Fibroblast of skin of right biceps (primary cell): Measurements from ENCODE around the gene PDF.

Experiments
- DNase-seq: peaks from one replicate; pipeline ENCODE4 v3.0.0-alpha.2; 2013

PDF gene

GRCh38 chr16:69338557-69339288, 8.3 kb upstream of the PDF start:
- no peak for DNase-seq

DNA sequence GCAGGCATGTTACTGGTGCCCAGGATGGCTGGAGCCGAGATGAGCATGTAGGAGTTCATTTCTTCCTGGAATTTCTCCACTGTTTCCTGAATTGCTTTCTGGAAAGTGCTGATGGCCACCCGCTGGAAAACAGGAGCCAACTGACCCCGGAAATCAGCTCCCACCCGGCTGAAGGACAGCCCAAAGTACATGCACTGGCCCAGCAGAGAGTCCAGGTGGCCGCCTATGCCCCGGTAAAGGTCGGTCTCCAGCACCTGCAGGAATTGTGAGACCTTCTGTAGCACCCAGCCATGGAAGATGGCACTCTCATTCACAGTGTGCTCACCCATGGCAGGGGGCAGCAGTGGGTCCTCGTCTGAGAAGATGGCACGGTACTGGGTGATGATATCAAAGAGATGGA, 4.3 kb upstream of the PDF start:
- DNase-seq: no peak

DNA sequence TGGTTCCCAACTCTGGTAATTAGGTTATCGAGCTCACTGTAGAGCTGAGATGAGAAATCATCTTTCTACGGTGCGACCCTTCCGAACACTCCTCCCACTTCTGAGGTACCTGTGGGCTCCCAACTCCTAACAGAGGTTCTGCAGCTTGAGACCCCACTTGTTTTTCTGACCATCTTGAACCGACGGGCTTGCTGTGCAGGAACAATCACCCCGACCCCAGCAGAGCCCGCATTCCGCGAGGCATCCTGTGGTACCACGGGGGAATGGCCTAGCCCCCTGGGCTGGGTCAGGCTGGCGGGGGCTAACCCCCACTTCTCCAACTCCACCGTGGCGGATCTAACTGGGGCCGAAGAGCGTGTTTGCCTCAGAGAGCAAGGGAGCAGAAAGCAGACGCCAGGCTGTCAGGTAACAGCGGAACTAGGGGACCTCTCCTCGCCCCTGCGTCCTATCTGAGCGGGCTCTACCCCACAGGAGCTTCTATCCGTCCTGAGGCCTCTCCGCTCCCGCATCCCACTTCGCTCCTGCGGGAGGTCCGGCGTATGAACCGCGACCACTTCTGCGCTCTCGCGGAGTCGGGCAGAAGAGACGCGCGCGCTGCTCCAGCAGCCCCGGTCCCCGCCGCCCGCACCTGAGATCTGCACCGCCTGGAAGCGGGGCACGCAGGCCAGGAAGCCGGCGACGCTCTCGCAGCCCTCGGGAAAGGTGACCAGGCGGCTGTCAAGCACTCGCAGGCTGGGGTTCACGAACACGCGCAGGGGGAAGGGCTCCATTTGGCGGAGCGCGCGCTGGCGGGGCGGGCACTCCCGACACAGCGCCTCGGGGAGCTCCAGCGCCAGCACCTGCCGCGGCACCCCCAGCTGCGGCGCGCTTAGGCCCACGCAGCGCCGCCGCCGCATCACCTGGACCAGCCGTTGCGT, 761 bp downstream of the PDF start:
- DNase-seq: no peak

DNA sequence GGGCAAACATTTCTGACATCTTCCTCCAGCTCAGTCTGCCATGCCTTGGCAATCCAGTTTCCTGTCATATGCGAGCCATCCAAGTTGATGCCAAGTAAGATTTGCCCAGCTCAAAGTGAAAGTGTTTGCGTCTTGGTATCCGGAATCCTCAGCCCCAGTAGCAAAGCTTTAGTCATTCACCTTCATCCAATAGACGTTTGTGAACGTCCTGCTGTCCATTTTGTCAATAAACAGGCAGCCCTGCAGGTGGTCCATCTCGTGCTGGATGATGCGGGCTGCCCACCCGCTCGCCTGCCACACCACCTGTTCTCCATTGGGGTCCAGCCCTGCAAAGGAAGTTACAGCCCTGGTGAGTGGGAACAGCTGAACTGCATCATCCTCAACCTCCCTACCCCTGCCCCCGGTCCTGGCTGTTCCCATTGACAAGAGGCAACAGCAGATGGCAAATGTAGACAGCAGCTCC, 1.5 kb downstream of the PDF start:
- no peak for DNase-seq

DNA sequence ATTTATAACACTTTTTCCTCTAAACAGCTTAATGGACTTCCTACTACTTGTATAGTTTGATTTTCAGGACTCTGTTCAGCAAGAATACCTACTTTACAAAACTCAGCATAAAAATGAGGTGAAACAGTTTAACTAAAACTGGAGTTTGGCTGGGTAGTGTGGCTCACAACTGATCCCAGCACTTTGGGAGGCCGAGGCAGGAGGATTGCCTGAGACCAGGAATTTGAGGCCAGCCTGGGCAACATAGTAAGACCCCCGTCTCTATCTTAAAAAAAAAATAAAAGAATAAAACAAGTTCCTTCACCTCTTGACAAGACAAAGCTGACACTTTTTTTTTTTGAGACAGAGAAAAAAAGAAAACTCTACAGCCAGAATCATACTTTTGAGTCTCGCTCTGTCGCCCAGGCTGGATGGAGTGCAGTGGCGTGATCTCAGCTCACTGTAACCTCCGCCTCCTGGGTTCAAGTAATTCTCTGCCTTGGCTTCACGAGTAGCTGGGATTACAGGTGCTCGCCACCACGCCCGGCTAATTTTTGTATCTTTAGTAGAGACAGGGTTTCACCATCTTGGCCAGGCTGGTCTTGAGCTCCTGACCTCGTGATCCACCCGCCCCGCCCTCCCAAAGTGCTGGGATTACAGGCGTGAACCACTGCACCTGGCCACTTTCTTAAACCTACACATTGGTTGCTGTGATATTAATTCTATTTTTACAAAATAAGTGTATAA, 2.6 kb downstream of the PDF start:
- DNase-seq: no peak

DNA sequence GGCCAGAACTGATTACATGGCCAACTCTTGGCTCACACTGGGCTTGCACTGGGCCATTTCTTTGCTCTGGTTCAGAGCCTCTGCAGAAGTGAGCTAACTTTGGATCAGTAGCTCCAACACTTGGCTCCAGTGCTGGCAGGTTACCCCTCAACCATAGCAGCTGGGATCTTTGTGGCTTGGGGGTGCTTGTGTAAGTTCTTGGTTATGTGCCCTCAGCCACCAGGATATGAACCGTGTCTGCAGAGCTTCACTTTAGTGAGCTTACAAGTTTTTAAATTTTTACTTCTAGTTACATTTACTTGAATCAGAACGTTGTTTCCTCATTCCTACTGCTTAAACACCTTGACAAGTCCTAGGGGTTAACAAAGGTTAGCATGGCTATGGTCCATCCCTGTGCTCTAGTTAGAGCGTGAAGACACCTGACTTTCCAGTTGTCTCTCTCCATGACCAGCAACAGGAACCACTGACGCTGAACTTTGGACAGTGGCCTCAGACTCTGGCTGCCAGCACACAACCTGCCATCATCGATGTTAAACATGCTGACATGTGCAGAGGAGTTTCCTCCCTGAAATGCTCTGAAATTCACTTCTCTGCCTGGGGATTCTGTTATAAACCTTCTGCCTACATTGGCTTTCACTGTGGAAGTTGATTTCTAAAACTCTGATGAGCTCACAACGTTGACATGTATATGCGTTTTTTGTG, 4.1 kb downstream of the PDF start:
- DNase-seq: no peak

DNA sequence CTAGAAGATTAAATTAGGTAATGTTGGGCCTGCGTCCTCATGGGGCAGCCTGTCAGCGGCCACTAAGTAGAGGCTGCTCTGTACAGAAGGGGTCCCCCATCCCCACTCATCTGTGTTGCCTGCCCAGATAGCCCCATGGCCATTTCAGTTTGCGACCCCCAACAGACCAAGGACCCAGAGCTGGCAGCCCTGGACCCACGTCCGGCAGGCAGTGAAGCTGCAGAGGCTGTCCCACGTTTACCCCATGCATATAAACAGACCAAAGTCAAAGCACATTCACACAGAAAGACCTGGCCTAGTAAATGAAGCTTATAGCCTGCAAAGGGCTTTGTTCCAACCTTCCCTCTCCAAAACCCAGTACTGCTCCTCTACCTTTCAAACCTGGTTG, 4.6 kb downstream of the PDF start:
- no peak for DNase-seq

GRCh38 chr16:69324585-69325253, 5.7 kb downstream of the PDF start:
- no peak for DNase-seq

- DNase-seq: no peak
Measured at GRCh38 chr16:69324013-69324531, 6.3 kb downstream of the PDF start.

- no peak for DNase-seq
Measured at GRCh38 chr16:69323415-69323814, 7.0 kb downstream of the PDF start.

DNA sequence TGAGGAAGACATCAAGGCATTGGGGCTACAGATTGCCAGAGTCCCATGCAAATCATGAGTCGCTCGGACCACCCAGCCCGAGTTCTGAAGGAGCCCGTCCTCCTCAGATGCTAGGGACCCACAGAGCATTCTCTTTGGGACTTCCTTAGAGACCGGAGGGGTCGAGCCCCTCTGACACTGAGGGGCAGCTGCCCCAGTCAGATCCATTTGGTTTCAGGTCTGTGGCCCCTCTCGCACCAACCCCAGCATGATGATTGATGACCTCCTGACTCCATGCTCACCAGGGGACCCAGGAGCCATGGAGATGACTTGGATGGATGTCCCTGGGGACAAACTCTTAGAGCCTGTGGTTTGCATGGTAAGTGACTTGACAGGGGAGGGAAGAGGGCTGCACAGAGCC, 8.0 kb downstream of the PDF start:
- DNase-seq: no peak

DNA sequence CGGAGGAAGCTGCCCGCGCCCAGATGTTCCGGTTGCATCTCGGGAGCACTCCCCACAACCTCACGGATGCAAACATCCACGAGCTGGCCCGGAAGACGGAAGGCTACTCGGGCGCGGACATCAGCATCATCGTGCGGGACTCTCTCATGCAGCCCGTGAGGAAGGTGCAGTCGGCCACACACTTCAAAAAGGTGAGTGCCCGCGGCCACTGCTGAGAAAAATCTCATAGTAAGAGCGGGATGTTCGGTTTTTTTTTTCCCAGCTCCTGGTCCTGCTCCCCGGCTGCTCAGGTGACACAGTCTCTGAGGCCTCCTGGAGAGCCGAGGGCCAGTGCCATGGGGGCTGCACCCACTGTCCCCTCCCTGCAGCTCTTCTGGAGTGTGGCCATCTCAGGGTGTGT, 9.3 kb downstream of the PDF start:
- DNase-seq: no peak

DNA sequence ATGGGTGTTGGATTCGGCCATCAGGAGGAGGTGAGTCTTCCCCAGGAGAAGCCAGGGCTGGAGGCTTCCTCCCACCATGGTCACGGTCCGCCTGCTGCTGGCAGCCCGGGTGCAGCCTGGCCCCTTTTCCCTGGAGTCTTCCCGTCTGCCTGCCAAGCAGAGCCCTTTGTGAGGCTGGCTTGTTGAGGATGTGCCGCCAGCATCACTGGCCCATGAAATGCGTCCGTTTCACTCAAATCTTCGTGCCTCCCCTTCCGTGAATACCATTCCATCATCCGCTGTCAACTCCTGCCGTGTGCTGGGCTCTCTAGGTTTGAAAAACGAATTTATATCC, 9.7 kb downstream of the PDF start:
- DNase-seq: no peak

- DNase-seq: no peak
Measured at GRCh38 chr16:69319826-69320739, 10.3 kb downstream of the PDF start.

GRCh38 chr16:69319381-69319780, 11.0 kb downstream of the PDF start:
- no peak for DNase-seq

DNA sequence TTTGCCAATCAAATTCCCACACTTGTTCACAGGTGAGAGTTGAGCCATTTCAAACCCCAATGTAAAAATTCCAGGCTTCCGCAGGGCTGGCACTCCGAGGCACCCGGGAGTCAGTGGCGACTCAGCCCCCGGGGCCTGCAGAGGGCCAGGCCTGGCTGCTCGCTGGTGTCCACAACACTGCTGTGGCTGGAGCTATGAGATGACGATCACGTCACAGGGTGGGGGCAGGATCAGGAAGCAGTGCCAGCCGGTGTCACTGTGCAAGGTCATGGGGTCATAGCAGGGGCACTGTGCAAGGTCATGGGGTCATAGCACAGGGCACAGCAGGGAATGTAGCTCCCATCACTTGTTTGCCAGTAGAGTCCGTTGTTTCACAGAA, 11.5 kb downstream of the PDF start:
- no peak for DNase-seq

GRCh38 chr16:69318177-69318910, 12.0 kb downstream of the PDF start:
- DNase-seq: no peak

- DNase-seq: no peak
Measured at GRCh38 chr16:69316595-69317034, 13.8 kb downstream of the PDF start.

- no peak for DNase-seq
Measured at GRCh38 chr16:69315486-69316311, 14.7 kb downstream of the PDF start.
